Measurements from ENCODE around the gene PARD6B. TPM values are rescaled to one million over a fixed set of nuclear protein-coding genes. Genes with fewer than 3 reads are reported as not detected.

The PARD6B gene
- total and polyA plus RNA-seq, 2 donors (not counting 1 experiment from before 2014, with no cell fraction given), result 0.91 to 6.0 TPM

GRCh38 chr20:50790651-50791277 lies 59.4 kb downstream of the PARD6B start:
- Histone ChIP-seq H3K4me3 (ENCODE audit: control extremely low read depth in 1 of 5, extremely low read depth in 1 of 5, insufficient read depth in 1 of 5, low read depth in 2 of 5, low read length in 4 of 5) (peak overlapping the region in 4 of 5 experiments; percentile 13 to 36 (median 26)), H3K27ac (ENCODE audit: low read length in 2 of 2) (peak overlapping the region; percentile 81 to 92), H3K9ac (ENCODE audit: low read length) (peak overlapping the region; percentile 55), H3K4me1 (ENCODE audit: control insufficient read depth in 2 of 2, insufficient read depth in 2 of 2, low read length in 2 of 2) (peaks cover 16 to 26% of the 10 kb centered on the region in 2 donors), H4K20me1 (ENCODE audit: control insufficient read depth, insufficient read depth, low read length, poor library complexity, severe bottlenecking) (no peaks in the 10 kb centered on the region), H3K9me3 (ENCODE audit: control extremely low read depth in 1 of 3, control insufficient read depth in 2 of 3, insufficient read depth in 1 of 3, low read length in 2 of 3) (no peaks in the 10 kb centered on the region), H3K4me2 (replicated peaks; ENCODE audit: low read depth, low read length, poor library complexity, severe bottlenecking) (peak overlapping the region; percentile 75), H3K79me2 (ENCODE audit: control insufficient read depth, insufficient read depth, low read length) (peaks cover 11% of the 10 kb centered on the region), H2AFZ (ENCODE audit: insufficient read depth, low read depth, low read length, poor library complexity, severe bottlenecking) (peak overlapping the region; percentile 95), H3K36me3 (replicated peaks in 1 of 2; ENCODE audit: control extremely low read depth in 1 of 2, control insufficient read depth in 1 of 2, extremely low read depth in 1 of 2, insufficient read depth in 2 of 2, low read length in 1 of 2) (no peaks in the 10 kb centered on the region), H3K27me3 (replicated peaks in 1 of 4; ENCODE audit: control extremely low read depth in 1 of 4, control insufficient read depth in 3 of 4, insufficient read depth in 4 of 4, low read length in 3 of 4) (no peaks in the 10 kb centered on the region)
- Mint-ChIP-seq H3K9me3 (ENCODE audit: insufficient read depth) (no peaks in the 10 kb centered on the region), H3K4me1 (peaks cover 20% of the 10 kb centered on the region), H3K27me3 (no peaks in the 10 kb centered on the region), H3K4me3 (no peak overlapping the region), H3K27ac (peak overlapping the region; percentile 86)
- DNase-seq (peak; percentile 85), ATAC-seq (ENCODE audit: low read depth) (peak; percentile 58)
- intact Hi-C loops (cut with micrococcal nuclease), result loop anchor here (1.0 to 5.0 kb wide), 3 partner anchors 139 to 612 kb away; no protein-coding TSS in a partner anchor
- ChIA-PET CTCF (interaction anchor here (0.6 to 11.8 kb wide), 21 partner anchors 12 to 805 kb away, joined by 3 to 390 read pairs (median 4); partner anchors contain the start of genes ADNP, DPM1 and MOCS3), POLR2A (interaction anchor here (0.6 to 6.0 kb wide), 10 partner anchors 19 to 167 kb away, joined by 3 to 123 read pairs (median 4); partner anchors contain the start of genes ADNP, DPM1 and MOCS3)
- WGBS (ENCODE audit: insufficient coverage), result 14% methylated on average over 20 of the region's 23 CpGs
- TF ChIP-seq EZH2 (IDR thresholded peaks at IDR 0.05; ENCODE audit: borderline replicate concordance, insufficient read depth, low read depth, low read length, poor library complexity, severe bottlenecking) (no peak), CTCF (IDR thresholded peaks at IDR 0.05) (peak; percentile 76)
